Measurements from ENCODE around the gene RAB19.

RAB19 gene

GRCh38 chr7:140418653-140419052 is 14.8 kb downstream of the RAB19 start:
- TF ChIP-seq CTCF (conservative IDR thresholded peaks at IDR 0.05; ENCODE audit: low read depth, low read length) = no peak
- H3K4me3 ChIP-seq (ENCODE audit: low read depth, low read length) = no peak overlapping the region
- DNase-seq (ENCODE audit: low read depth) = no peak

- no peak for DNase-seq (ENCODE audit: low read depth)
- H3K4me3 ChIP-seq (ENCODE audit: low read depth, low read length) = no peak overlapping the region
- no peak for TF ChIP-seq CTCF (conservative IDR thresholded peaks at IDR 0.05; ENCODE audit: low read depth, low read length)
Measured at GRCh38 chr7:140421521-140421920, 17.7 kb downstream of the RAB19 start.

GRCh38 chr7:140423501-140423900 is 19.6 kb downstream of the RAB19 start:
- no peak for TF ChIP-seq CTCF (conservative IDR thresholded peaks at IDR 0.05; ENCODE audit: low read depth, low read length)
- H3K4me3 ChIP-seq (ENCODE audit: low read depth, low read length) = no peak overlapping the region
- no peak for DNase-seq (ENCODE audit: low read depth)

- DNase-seq (ENCODE audit: low read depth) = no peak
- H3K4me3 ChIP-seq (ENCODE audit: low read depth, low read length) = no peak overlapping the region
- TF ChIP-seq CTCF (conservative IDR thresholded peaks at IDR 0.05; ENCODE audit: low read depth, low read length) = no peak
Measured at GRCh38 chr7:140425718-140426117, 21.9 kb downstream of the RAB19 start.

- DNase-seq (ENCODE audit: low read depth) = no peak
- H3K4me3 ChIP-seq (ENCODE audit: low read depth, low read length) = no peak overlapping the region
- TF ChIP-seq CTCF (conservative IDR thresholded peaks at IDR 0.05; ENCODE audit: low read depth, low read length) = no peak
Measured at GRCh38 chr7:140426130-140426529, 22.3 kb downstream of the RAB19 start.

GRCh38 chr7:140433396-140433795 is 29.5 kb downstream of the RAB19 start:
- no peak overlapping the region for H3K4me3 ChIP-seq (ENCODE audit: low read depth, low read length)
- no peak for TF ChIP-seq CTCF (conservative IDR thresholded peaks at IDR 0.05; ENCODE audit: low read depth, low read length)
- DNase-seq (ENCODE audit: low read depth) = no peak

- no peak for DNase-seq (ENCODE audit: low read depth)
- peak overlapping the region; percentile 38 for H3K4me3 ChIP-seq (ENCODE audit: low read depth, low read length)
- no peak for TF ChIP-seq CTCF (conservative IDR thresholded peaks at IDR 0.05; ENCODE audit: low read depth, low read length)
Measured at GRCh38 chr7:140435252-140435895, 31.5 kb downstream of the RAB19 start.
